Mononuclear cell (primary cell): ENCODE data around the gene HTR6. TPM values are rescaled to one million over a fixed set of nuclear protein-coding genes. Genes with fewer than 3 reads are reported as not detected.

ENCODE experiments used
- H3K27me3 ChIP-seq: 2 replicates; pipeline ENCODE4 v1.6.0; 2011; ENCODE audit warnings: low read length, control low read depth; ENCODE audit not compliant: insufficient read depth
- H3K4me1 ChIP-seq: 2 replicates; pipeline ENCODE4 v1.5.1; 2011; ENCODE audit warnings: mild to moderate bottlenecking, low read length, control low read depth; ENCODE audit not compliant: insufficient read depth
- H3K4me3 ChIP-seq: 2 replicates; pipeline ENCODE4 v1.5.1; 2011; ENCODE audit warnings: mild to moderate bottlenecking, low read length, moderate library complexity
- H3K9me3 ChIP-seq: 2 replicates; pipeline ENCODE4 v1.5.1; 2011; ENCODE audit warnings: low read depth, mild to moderate bottlenecking, control low read depth, low read length
- total RNA-seq: library from RNA; depleted of rRNA; stranded (reverse); fragments of >200 nt; gene quantifications from one replicate; pipeline ENCODE4 v1.2.3, GENCODE V29; 2012

The HTR6 gene
- total RNA-seq, 1 donor: 0.31 TPM

DNA sequence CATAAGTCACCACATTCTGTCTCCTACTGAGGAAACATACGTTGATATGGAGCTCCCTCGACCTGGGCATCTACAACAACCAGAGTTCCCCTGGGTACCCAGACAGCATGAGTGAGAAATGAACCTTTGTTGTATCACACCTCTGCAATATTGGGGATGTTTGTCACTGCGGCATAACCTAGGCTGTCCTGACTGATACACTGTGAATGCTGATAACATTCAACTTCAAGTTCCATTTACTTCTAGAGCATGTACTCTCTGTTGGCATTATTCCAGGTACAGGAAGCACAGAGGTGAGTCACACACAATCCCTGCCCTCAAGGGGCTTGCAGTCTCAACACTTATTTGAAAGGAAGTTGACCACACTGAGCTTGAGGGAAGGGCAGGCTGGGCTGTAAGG is 65.6 kb downstream of the HTR6 start:
- no peak overlapping the region for H3K4me3 ChIP-seq
- no peaks in the 10 kb centered on the region for H3K9me3 ChIP-seq
- H3K27me3 ChIP-seq: no peaks in the 10 kb centered on the region
- H3K4me1 ChIP-seq: no peaks in the 10 kb centered on the region

Other genes starting within 250 kb of the HTR6 start
- gene CAPZB, start 179.3 kb upstream of the HTR6 start, total RNA-seq: 128 TPM
- 5.7 TPM for gene NBL1, start 20.6 kb upstream of the HTR6 start, total RNA-seq
- 11.1 TPM for gene TMCO4, start 135.0 kb downstream of the HTR6 start, total RNA-seq
- not detected for gene RNF186, start 150.4 kb downstream of the HTR6 start, total RNA-seq
- gene OTUD3, start 217.5 kb downstream of the HTR6 start, total RNA-seq: 8.7 TPM